C4-2B (cell line): ENCODE measurements around the gene JAK2.

ENCODE experiments used
- H3K27ac ChIP-seq: fragments of 450-650 bp; 2 replicates; pipeline ENCODE4 v1.5.1; 2017
- CTCF ChIP-seq: fragments of 450-650 bp; conservative IDR thresholded peaks from 2 replicates; pipeline ENCODE4 v1.5.1; 2017; ENCODE audit warnings: mild to moderate bottlenecking
- ZFX ChIP-seq: fragments of 450-650 bp; IDR thresholded peaks from 2 replicates; pipeline ENCODE4 v1.6.1; 2017

Gene JAK2

GRCh38 chr9:4982721-4983482, 2.2 kb upstream of the JAK2 start:
- TF ChIP-seq ZFX (no peak), CTCF (no peak)
- H3K27ac ChIP-seq: no peak overlapping the region

GRCh38 chr9:4983601-4984165, 1.4 kb upstream of the JAK2 start:
- TF ChIP-seq ZFX: no peak
- no peak for TF ChIP-seq CTCF
- H3K27ac ChIP-seq: peak overlapping the region; percentile 93

- TF ChIP-seq ZFX: no peak
- TF ChIP-seq CTCF: no peak
- H3K27ac ChIP-seq: peak overlapping the region; percentile 93
Measured at GRCh38 chr9:4984171-4984620, 876 bp upstream of the JAK2 start.

- no peak for TF ChIP-seq ZFX
- peak; percentile 47 for TF ChIP-seq CTCF
- peak overlapping the region; percentile 93 for H3K27ac ChIP-seq
Measured at GRCh38 chr9:4985386-4986266, 554 bp downstream of the JAK2 start.

- TF ChIP-seq ZFX (no peak), CTCF (no peak)
- 0 out of 2 replicates have a peak overlapping the region, but pooled peaks have one; percentile 93 for H3K27ac ChIP-seq
Measured at GRCh38 chr9:4986296-4986695, 1.2 kb downstream of the JAK2 start.

- H3K27ac ChIP-seq: no peak overlapping the region
Measured at GRCh38 chr9:4986783-4987182, 1.7 kb downstream of the JAK2 start.

More at GRCh38 chr9:4986783-4987182, 1.7 kb downstream of the JAK2 start:
- no peak for TF ChIP-seq CTCF
- TF ChIP-seq ZFX: no peak
